Right lobe of liver (tissue), 4 donors: ENCODE results near the gene LAT.

Source experiments
- POLR2A ChIP-seq: fragments of 450-650 bp; IDR thresholded peaks from one replicate; pipeline ENCODE4 v1.6.1; 2017; ENCODE audit warnings: antibody characterized with exemption, mild to moderate bottlenecking
- TF ChIP-seq, protein P1 (sequence below), 4 donors: fragments of 200-600 bp in 3 of 4; fragments of 450-650 bp in 1 of 4; IDR thresholded peaks; one replicate each; pipeline versions ENCODE4 v1.5.1 to v1.8.0; 2016 to 2022; ENCODE audit warnings: antibody characterized with exemption in 4 of 4, mild to moderate bottlenecking in 2 of 4
- donor health status: DM: no; HTN: no; CAD: no.
- donor health status: DM: no; HTN: no; CAD: no.
- donor health status: DM: no; HTN: yes; CAD: no.

DNA sequence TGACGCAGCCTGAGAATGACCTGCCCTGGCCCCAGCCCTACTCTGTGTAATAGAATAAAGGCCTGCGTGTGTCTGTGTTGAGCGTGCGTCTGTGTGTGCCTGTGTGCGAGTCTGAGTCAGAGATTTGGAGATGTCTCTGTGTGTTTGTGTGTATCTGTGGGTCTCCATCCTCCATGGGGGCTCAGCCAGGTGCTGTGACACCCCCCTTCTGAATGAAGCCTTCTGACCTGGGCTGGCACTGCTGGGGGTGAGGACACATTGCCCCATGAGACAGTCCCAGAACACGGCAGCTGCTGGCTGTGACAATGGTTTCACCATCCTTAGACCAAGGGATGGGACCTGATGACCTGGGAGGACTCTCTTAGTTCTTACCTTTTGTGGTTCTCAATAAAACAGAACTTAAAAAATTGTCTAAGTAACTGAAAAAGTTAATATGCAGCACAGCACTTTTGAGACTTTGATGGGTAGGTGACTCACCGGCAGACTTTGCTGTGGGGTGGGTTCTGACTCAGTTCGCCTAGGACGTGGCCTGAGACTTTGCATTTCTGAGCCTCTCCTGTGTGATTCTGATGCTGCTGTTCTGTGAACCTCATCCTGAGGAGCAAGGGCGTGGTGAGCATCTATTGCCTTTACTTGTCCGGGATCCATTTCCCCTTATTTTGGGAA, 5.7 kb downstream of the LAT start:
- TF ChIP-seq, protein P1, sequence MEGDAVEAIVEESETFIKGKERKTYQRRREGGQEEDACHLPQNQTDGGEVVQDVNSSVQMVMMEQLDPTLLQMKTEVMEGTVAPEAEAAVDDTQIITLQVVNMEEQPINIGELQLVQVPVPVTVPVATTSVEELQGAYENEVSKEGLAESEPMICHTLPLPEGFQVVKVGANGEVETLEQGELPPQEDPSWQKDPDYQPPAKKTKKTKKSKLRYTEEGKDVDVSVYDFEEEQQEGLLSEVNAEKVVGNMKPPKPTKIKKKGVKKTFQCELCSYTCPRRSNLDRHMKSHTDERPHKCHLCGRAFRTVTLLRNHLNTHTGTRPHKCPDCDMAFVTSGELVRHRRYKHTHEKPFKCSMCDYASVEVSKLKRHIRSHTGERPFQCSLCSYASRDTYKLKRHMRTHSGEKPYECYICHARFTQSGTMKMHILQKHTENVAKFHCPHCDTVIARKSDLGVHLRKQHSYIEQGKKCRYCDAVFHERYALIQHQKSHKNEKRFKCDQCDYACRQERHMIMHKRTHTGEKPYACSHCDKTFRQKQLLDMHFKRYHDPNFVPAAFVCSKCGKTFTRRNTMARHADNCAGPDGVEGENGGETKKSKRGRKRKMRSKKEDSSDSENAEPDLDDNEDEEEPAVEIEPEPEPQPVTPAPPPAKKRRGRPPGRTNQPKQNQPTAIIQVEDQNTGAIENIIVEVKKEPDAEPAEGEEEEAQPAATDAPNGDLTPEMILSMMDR (IDR thresholded peaks at IDR 0.05), result no peak
- no peak for TF ChIP-seq POLR2A
